Activated T-cell treated with anti-CD3 and anti-CD28 coated beads, Interleukin-2, amount 50 U/mL, for 72 hours (primary cell): ENCODE measurements around the gene KRT9. TPM values are rescaled to one million over a fixed set of nuclear protein-coding genes. Genes with fewer than 3 reads are reported as not detected.
A peak's percentile ranks its signal among the peaks of the same experiment; 100 is the strongest.

Source experiments
- ATAC-seq, 2 donors: fragments of 150-1000 bp; cut with Tn5 transposase; replicated peaks in 1 of 2; 2 replicates each; pipeline ENCODE4 v1.10.0; 2021; ENCODE audit warnings: moderate library complexity in 2 of 2, mild to moderate bottlenecking in 1 of 2
- DNase-seq, 2 donors: peaks; one replicate each; pipeline ENCODE4 v3.0.0; 2021 to 2022; ENCODE audit warnings: mixed read lengths in 1 of 2
- H3K27ac Mint-ChIP-seq: one replicate; pipeline ENCODE4 v1.8.0; 2022; ENCODE audit warnings: mild to moderate bottlenecking, moderate library complexity, mixed read lengths
- H3K27me3 Mint-ChIP-seq: one replicate; pipeline ENCODE4 v1.8.0; 2022; ENCODE audit warnings: low read depth, mixed read lengths
- H3K36me3 Mint-ChIP-seq, 2 donors: one replicate each; pipeline ENCODE4 v1.8.0; 2022; ENCODE audit warnings: mixed read lengths in 2 of 2, mild to moderate bottlenecking in 1 of 2; ENCODE audit not compliant: insufficient read depth in 2 of 2
- H3K4me1 Mint-ChIP-seq: one replicate; pipeline ENCODE4 v1.8.0; 2022; ENCODE audit warnings: low read depth, mixed read lengths
- H3K4me3 Mint-ChIP-seq, 2 donors: one replicate each; pipeline ENCODE4 v1.8.0; 2022; ENCODE audit warnings: mild to moderate bottlenecking in 2 of 2, mixed read lengths in 2 of 2, moderate library complexity in 2 of 2
- H3K9me3 Mint-ChIP-seq, 2 donors: one replicate each; pipeline ENCODE4 v1.8.0; 2022; ENCODE audit warnings: mixed read lengths in 2 of 2
- total RNA-seq, 2 donors: library from RNA; stranded (reverse); gene quantifications; one replicate each; pipeline ENCODE4 v1.2.3, GENCODE V29; 2022

Gene KRT9
- total RNA-seq, 2 donors from 2014 or later, result not detected

DNA sequence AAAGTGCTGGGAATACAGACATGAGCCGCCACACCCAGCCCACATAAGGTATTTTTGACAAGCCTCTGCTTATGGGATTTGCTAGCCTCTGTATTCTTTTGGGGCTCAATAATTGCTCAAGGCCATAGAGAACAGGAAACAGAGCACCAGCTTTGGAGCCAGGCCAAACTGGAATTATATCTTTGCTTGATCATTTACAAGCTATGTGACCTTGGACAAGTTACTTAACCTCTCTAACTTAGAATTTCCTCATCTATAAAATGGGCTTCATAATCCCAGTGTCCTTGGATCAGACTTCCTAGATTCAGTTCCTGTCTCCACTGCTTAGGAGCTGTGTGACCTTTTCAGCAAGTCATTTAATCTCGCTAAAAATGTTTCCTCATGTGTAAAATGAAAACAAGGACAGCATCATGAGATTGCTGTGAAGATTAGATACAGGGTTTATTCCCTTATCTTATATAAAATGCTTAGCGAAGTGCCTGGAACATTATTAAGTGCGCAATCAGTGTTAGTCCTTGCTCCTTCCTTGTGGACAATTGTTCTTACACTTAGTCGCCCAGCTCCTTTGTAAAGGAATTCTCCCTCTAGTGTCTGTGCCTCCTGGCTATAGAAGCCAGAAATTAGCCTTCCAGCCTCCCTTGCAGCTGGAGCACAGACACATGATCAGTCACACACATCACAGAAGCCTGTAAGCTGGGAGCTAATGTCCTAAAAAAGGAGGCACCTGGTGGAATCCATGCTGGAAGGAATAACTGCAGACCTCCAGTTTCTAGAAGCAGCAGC is 16.6 kb downstream of the KRT9 start:
- H3K27ac Mint-ChIP-seq, result no peak overlapping the region
- ATAC-seq, result no peak
- H3K36me3 Mint-ChIP-seq, result no peaks in the 10 kb centered on the region
- H3K9me3 Mint-ChIP-seq, result no peaks in the 10 kb centered on the region
- H3K4me3 Mint-ChIP-seq, result no peak overlapping the region
- no peak for DNase-seq
- peaks cover 10% of the 10 kb centered on the region for H3K4me1 Mint-ChIP-seq
- peaks cover 65% of the 10 kb centered on the region for H3K27me3 Mint-ChIP-seq

DNA sequence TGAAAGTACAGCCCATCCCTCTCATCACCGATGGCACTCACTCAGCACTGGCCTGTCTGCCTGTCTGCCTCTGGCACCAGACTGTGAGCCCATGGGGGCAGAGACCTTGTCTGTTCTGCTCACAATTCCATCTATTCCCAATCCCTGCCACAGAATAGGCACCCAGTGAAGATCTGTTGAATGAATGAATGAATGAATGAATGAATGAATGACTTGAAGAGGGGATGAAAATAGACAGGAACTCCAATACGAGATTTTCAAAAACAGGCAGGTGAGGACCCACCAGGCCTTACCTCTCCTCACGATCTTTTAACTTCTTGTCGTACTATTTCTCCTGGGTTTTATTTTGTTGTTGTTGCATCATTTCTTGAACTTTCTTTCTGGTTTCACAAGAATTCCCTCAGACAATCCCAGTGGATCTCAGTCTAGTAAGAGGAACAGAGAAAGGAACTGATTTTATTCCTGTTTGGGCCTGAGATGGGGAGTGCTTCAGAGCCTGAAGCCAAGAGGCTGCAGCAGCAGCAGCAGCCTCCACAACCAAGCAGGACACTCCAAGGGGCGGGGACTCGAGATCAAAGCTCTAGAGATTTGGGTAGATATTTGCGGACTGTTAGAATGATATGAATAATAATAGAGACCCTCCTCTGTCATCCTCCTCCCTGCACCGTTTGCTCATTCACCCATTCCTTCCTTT is 17.7 kb downstream of the KRT9 start:
- DNase-seq, result no peak
- no peaks in the 10 kb centered on the region for H3K36me3 Mint-ChIP-seq
- ATAC-seq, result no peak
- H3K4me1 Mint-ChIP-seq, result peaks cover 16% of the 10 kb centered on the region
- no peaks in the 10 kb centered on the region for H3K9me3 Mint-ChIP-seq
- H3K27ac Mint-ChIP-seq, result peak overlapping the region; percentile 47
- H3K27me3 Mint-ChIP-seq, result peaks cover 59% of the 10 kb centered on the region
- no peak overlapping the region for H3K4me3 Mint-ChIP-seq

DNA sequence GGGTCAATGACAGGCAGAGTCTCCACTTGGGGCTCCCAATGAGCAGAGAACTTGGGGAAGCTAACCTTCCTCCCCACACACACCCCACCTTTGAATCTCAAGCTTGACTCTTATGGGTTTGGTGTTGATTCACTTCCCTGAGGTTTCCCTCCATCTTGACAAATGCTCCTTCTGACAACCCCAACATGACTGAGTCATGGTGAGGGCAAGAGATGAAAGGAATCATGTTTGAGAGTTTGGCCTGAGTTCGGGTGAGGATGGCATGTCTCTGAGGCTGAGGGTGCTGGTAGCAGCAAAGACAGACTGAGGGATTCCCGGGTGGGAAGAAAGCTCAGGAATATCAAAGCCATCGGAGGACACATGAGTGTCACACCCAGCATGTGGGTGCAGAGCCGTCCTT is 18.7 kb downstream of the KRT9 start:
- Mint-ChIP-seq H3K27ac (no peak overlapping the region), H3K27me3 (peaks cover 49% of the 10 kb centered on the region), H3K4me3 (no peak overlapping the region), H3K4me1 (peaks cover 25% of the 10 kb centered on the region), H3K9me3 (no peaks in the 10 kb centered on the region), H3K36me3 (no peaks in the 10 kb centered on the region)
- ATAC-seq (peak in 1 of 2 donors; percentile 18), DNase-seq (peak in 1 of 2 donors; percentile 9)

DNA sequence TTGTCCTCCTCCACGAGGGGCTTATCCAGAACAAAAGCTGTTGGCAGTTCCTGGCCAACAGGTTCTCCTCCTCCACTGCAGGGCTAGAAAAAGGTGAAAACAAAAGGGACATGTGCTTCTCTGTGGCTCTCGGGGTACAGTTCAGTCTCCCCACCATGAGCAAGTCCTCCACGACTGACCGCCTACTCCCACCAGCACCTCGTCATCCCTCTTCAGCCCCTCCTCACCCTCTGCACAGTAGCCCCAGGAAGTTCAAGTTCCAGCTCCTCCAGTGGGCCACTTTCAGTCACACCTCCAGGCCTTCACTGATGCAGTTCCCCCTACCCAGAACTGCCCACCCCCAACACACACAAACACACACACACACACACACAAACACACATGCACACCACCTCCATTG is 19.4 kb downstream of the KRT9 start:
- H3K27me3 Mint-ChIP-seq, result peaks cover 45% of the 10 kb centered on the region
- ATAC-seq, result no peak
- peaks cover 32% of the 10 kb centered on the region for H3K4me1 Mint-ChIP-seq
- no peak overlapping the region for H3K4me3 Mint-ChIP-seq
- H3K36me3 Mint-ChIP-seq, result peaks cover 0 to under 1% of the 10 kb centered on the region in 2 donors
- no peak for DNase-seq
- H3K9me3 Mint-ChIP-seq, result no peaks in the 10 kb centered on the region
- H3K27ac Mint-ChIP-seq, result no peak overlapping the region

DNA sequence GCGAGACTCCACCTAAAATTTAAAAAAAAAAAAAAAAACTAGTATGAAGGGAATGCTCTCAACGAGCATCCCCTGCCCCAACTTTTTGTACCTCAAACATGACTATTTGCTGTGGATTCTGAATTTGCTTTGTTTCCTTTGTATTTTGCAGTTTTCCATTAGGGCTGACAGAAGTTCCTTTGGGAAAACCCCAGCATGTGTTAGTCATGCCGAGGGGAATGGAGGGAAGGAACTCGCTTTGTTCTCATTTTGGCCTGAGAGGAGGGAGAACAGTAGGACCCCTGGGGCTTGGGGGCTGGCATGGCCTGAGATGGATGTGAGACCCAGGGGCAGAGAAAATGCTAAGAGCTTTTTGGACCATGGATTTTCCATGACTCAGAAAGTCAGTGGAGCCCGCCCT is 20.5 kb downstream of the KRT9 start:
- peaks cover 46% of the 10 kb centered on the region for H3K27me3 Mint-ChIP-seq
- H3K4me1 Mint-ChIP-seq, result peaks cover 37% of the 10 kb centered on the region
- H3K27ac Mint-ChIP-seq, result no peak overlapping the region
- peaks cover 0 to 3% of the 10 kb centered on the region in 2 donors for H3K9me3 Mint-ChIP-seq
- DNase-seq (no peak), ATAC-seq (no peak)
- no peak overlapping the region for H3K4me3 Mint-ChIP-seq
- peaks cover 3% of the 10 kb centered on the region in 2 donors for H3K36me3 Mint-ChIP-seq

DNA sequence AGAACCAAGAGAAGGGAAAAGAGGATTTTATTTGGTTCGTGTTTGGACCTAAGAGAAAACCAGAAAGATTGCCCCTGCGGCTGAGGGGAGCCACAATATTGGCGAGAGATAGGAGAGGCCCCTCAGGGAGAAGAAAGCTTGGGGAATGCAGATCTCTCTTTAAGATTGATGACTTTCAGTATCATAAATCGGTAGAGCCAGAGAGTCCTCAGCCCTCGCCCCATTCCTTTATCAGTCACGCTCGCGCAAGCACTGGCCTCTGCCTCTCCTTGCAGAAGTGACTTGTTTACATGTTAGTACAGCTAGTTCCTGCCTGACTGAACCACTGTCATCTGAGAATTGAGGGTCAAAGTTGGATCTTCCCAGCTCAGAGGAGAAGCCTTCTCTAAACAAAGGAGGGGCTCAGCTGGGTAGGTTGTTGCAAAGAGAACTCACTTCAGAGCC is 22.2 kb downstream of the KRT9 start:
- Mint-ChIP-seq H3K4me1 (peaks cover 37% of the 10 kb centered on the region), H3K27ac (no peak overlapping the region), H3K9me3 (peaks cover 0 to 3% of the 10 kb centered on the region in 2 donors), H3K4me3 (peak overlapping the region in 1 of 2 donors; percentile 61), H3K27me3 (peaks cover 40% of the 10 kb centered on the region), H3K36me3 (peaks cover 3% of the 10 kb centered on the region in 2 donors)
- no peak for ATAC-seq
- DNase-seq, result no peak

DNA sequence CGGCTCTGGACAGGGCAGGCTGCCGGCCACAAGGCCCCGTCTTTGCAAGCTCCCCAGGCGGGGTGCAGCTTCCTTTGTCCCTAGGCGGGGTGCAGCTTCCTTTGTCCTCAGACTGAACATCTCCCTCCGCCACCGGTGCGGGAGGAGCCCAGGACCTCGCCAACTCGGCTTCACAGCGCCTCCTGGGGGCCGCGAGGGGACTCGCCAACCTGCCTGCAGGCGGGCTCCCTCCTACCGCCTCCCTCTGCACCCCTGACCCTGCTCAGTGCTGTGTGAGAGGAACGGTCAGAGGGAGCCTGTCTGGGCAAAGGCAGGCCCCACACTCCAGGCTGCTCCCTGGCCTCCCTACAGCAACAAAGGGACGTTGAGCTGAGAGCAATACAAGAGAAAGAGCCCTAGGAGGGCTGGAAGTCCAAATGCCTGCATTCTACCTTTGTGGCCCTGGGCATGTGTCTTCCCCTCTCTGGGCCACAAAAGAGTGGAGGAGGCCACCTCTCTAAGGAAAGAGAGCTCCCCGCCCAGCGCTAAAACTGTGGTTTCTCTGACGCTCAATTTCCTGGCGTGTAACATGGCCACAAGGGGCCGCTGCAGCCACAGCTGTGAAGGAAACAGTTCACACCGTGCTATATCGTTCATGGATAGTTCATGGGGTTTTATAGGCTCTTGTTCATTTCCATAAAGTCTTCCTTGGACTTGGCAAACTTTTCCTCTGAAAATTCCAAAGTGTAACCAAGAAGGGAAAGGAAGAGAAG is 22.8 kb downstream of the KRT9 start:
- Mint-ChIP-seq H3K9me3 (peaks cover 0 to 3% of the 10 kb centered on the region in 2 donors), H3K27me3 (peaks cover 34% of the 10 kb centered on the region), H3K27ac (no peak overlapping the region), H3K36me3 (peaks cover 3% of the 10 kb centered on the region in 2 donors), H3K4me3 (peak overlapping the region; percentile 61 to 77), H3K4me1 (peaks cover 37% of the 10 kb centered on the region)
- DNase-seq (peak; percentile 86), ATAC-seq (peak; percentile 75 to 78)

DNA sequence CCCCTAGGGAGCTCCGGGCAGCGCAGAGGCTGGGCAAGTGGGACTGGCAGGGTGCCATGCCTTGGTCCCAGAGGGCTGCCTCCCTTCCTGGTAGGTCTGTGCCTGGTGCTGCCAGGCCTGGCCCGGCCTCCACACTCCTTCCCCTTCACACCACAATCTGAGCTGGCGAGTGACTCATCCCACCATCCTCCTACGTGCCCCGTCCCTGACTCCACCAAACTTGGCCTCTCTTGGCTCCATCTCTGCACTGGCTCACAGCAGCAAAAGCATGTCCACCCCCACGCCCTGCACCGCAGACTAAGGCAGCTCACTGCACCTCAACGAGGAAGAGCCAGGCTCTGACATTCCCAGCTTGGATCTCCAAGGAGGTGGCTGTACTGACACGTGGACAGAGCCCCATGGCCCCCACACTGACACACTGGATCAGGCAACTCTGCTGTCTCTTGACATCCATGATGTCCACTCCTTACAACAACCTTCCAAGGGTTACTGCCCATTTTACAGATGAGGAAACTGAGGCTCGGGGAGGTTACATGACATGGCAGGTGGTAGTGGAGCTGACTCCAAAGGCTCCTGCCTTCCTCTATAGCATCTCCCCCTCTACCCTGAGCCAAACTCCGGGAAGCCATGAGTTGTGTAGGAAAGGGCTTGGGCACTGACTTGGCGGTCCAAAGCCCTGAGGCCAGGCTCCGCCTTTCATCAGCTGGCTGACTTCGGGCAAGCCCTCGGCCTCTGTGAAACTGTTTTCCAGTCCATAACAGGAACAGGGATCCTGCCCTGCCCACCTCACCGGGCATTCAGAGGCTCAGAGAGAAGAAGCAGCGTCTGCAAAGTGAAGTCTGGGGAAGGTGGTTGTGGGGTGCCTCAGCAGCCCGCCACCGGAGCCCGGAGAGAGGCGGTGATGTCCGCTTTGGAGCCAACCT is 23.7 kb downstream of the KRT9 start:
- peak; percentile 90 to 92 for ATAC-seq
- Mint-ChIP-seq H3K36me3 (peaks cover 3% of the 10 kb centered on the region in 2 donors), H3K27ac (no peak overlapping the region), H3K27me3 (peaks cover 25% of the 10 kb centered on the region), H3K9me3 (peaks cover 0 to 3% of the 10 kb centered on the region in 2 donors), H3K4me1 (peaks cover 33% of the 10 kb centered on the region), H3K4me3 (peak overlapping the region; percentile 61 to 77)
- peak; percentile 83 to 88 for DNase-seq

DNA sequence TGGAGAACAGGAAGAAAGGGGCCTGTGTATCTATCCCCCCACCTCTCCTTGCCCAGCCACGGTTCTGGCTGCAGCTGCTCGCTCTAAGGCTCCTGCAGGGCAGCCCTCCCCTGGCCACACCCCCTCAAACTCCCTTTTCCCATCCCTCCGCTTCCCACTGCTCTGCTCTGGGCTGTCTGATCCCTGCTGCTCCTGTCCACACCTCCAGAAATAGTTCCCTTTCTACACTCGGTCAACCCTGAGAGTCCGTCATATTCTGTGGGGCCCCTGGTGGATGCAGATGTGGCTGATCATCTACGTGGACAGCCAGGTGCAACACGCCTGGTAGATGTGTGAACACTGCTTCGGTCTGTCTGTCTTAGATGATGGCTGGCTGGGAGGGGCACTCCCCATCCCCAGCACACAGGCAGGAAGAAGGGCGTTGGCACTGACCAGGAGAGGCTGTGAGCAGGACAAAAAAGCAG is 24.4 kb downstream of the KRT9 start:
- DNase-seq (no peak), ATAC-seq (no peak)
- Mint-ChIP-seq H3K4me1 (peaks cover 27% of the 10 kb centered on the region), H3K9me3 (peaks cover 0 to 3% of the 10 kb centered on the region in 2 donors), H3K27me3 (peaks cover 18% of the 10 kb centered on the region), H3K36me3 (peaks cover 3% of the 10 kb centered on the region in 2 donors), H3K4me3 (peak overlapping the region in 1 of 2 donors; percentile 77), H3K27ac (no peak overlapping the region)

DNA sequence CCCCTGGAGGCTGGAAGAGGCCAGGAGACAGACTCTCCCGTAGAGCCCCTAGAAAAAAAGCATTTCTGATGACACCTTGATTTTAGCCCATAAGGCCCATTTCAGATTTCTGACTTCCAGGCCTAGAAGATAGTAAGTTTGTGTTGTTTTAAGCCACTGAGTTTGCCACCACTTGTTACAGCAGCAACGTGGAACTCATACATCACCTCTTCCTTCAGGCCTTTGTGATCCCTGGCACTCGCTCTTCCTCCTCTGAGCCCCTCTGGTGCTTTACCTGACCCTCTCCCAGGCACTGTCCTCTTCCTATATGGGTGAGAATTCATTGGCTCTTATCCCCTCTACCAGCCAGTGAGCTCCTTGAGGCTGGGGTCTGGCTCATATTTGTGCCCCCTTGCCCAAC is 25.0 kb downstream of the KRT9 start:
- no peak for DNase-seq
- Mint-ChIP-seq H3K27me3 (peaks cover 16% of the 10 kb centered on the region), H3K4me1 (peaks cover 27% of the 10 kb centered on the region), H3K4me3 (no peak overlapping the region), H3K9me3 (peaks cover 0 to 3% of the 10 kb centered on the region in 2 donors), H3K36me3 (peaks cover 3% of the 10 kb centered on the region in 2 donors), H3K27ac (no peak overlapping the region)
- no peak for ATAC-seq

DNA sequence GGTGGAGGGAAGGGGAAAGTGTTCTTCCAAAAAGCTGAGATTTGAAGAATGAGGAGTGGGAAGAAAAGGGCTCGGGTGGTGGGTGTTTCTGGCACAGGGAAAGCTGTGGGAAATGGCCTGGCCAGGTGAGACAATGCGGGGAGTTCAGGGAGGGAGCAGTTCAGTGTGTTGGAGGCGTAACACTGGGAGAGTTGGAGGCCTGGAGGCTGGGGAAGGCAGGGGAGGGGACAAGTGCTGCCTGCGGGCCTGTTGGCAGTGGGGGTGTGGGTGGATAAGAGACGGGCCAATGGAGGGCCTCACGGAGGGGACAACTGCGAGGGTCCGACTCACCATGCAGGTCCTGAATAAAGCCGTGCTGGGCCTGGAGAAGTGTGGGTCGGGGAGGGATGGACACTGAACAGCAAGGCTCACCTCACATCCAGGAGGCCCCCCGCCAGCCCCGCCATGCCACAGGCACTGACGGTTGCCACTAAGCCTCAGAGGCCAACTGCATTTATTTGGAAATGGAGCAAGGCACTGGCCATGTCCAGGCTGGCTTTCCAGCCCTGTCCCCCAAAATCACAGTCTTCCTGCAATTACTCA is 25.9 kb downstream of the KRT9 start:
- ATAC-seq (no peak), DNase-seq (no peak)

DNA sequence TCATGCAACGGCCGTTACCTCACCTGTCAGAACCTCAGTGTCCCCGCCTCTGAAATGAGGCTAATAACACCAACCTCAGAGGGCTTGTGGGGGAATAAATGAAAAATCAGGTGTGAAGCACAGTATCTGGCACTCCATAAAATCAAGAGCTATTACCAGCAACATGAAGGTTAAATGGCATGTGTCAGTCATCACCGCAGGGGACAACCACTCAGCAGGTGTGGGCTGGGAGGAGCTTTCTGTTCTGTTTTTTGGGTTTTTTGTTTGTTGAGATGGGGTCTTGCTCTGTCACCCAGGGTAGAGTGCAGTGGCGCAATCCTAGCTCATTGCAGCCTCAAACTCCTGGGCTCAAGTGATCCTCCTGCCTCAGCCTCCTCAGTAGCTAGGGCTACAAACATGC is 26.9 kb downstream of the KRT9 start:
- Mint-ChIP-seq H3K27me3 (peaks cover 10% of the 10 kb centered on the region), H3K4me3 (no peak overlapping the region), H3K9me3 (peaks cover 0 to 3% of the 10 kb centered on the region in 2 donors), H3K36me3 (peaks cover 3% of the 10 kb centered on the region in 2 donors), H3K27ac (no peak overlapping the region), H3K4me1 (peaks cover 27% of the 10 kb centered on the region)
- ATAC-seq, result no peak
- DNase-seq, result no peak

More for the DNA sequence above, 25.9 kb downstream of the KRT9 start:
- no peak overlapping the region for H3K4me3 Mint-ChIP-seq
- H3K9me3 Mint-ChIP-seq, result peaks cover 0 to 3% of the 10 kb centered on the region in 2 donors
- H3K36me3 Mint-ChIP-seq, result peaks cover 3% of the 10 kb centered on the region in 2 donors
- H3K4me1 Mint-ChIP-seq, result peaks cover 27% of the 10 kb centered on the region
- H3K27ac Mint-ChIP-seq, result no peak overlapping the region
- H3K27me3 Mint-ChIP-seq, result peaks cover 10% of the 10 kb centered on the region
